Bronchial epithelial cell (primary cell): ENCODE results near the gene NOS3. TPM values are rescaled to one million over a fixed set of nuclear protein-coding genes. Genes with fewer than 3 reads are reported as not detected.

Experiments used
- DNase-seq: peaks from one replicate; pipeline ENCODE4 v3.0.0-alpha.2; 2010; ENCODE audit warnings: low read depth
- FAIRE-seq: peaks from 2 replicates; lab custom pipeline; 2011; peaks lifted over from hg19 to GRCh38; lab: Jason Lieb, UNC
- H3K27me3 ChIP-seq: 2 replicates; pipeline ENCODE4 v1.5.1; 2011; ENCODE audit warnings: low read length; ENCODE audit not compliant: control insufficient read depth, insufficient read depth
- H3K36me3 ChIP-seq: 2 replicates; pipeline ENCODE4 v1.5.1; 2011; ENCODE audit warnings: low read length; ENCODE audit not compliant: control insufficient read depth, insufficient read depth
- H3K4me3 ChIP-seq: 2 replicates; pipeline ENCODE4 v1.5.1; 2011; ENCODE audit warnings: mild to moderate bottlenecking, low read depth, low read length, control low read depth
- total RNA-seq: library from RNA; depleted of rRNA; stranded (reverse); fragments of >200 nt; gene quantifications from 2 replicates; pipeline ENCODE4 v1.2.1, GENCODE V29; 2014
- TF ChIP-seq, protein P1 (sequence below): IDR thresholded peaks from 2 replicates; pipeline ENCODE4 v1.5.1; 2011; ENCODE audit warnings: mild to moderate bottlenecking, moderate library complexity, low read length, control low read depth, inconsistent platforms; ENCODE audit not compliant: insufficient read depth, severe bottlenecking

NOS3 gene
- total RNA-seq, 1 donor from 2014 or later: under 0.01 TPM

DNA sequence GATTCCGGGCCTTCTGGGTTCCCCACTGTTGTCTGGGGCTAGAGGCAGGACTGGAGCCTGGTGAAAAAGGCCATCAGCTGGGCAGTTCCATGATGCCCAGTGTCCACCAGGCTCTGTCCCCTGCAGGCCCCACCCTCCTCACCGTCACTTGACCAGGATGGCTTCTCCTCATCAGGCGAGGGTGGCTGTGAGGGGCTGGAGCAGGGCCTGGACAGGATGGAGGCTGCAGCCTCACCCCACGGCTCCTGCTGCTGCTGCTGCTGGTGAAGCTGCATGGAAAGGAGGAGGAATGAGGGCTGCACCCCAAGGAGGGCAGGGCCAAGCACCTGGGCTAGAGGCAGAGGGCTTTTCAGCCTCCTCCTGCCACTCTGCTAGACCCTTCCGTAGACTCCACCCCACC, 25.1 kb downstream of the NOS3 start:
- no peak for DNase-seq
- FAIRE-seq: no peak
- TF ChIP-seq, protein P1, sequence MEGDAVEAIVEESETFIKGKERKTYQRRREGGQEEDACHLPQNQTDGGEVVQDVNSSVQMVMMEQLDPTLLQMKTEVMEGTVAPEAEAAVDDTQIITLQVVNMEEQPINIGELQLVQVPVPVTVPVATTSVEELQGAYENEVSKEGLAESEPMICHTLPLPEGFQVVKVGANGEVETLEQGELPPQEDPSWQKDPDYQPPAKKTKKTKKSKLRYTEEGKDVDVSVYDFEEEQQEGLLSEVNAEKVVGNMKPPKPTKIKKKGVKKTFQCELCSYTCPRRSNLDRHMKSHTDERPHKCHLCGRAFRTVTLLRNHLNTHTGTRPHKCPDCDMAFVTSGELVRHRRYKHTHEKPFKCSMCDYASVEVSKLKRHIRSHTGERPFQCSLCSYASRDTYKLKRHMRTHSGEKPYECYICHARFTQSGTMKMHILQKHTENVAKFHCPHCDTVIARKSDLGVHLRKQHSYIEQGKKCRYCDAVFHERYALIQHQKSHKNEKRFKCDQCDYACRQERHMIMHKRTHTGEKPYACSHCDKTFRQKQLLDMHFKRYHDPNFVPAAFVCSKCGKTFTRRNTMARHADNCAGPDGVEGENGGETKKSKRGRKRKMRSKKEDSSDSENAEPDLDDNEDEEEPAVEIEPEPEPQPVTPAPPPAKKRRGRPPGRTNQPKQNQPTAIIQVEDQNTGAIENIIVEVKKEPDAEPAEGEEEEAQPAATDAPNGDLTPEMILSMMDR: no peak
- H3K27me3 ChIP-seq: peaks cover 15% of the 10 kb centered on the region
- no peaks in the 10 kb centered on the region for H3K36me3 ChIP-seq
- no peak overlapping the region for H3K4me3 ChIP-seq

DNA sequence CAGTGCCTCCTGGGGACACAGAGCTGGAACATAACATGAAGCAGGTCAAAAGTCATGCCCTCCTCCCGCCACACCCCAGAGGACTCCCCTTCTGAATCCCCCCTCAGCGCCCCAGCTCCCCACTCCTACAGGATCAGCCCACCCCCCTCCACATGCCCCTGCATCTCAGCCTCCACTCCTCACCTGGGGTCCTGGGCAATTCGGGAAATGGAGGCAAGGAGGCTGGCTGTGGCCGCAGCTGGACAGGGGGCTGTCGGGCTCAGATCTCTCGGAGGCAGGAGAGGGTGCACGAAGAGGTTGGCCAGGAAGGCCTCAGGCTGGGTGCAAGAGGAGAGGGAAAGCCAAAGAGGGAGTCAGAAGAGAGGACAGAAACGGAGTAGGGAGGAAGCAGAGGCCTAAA, 25.7 kb downstream of the NOS3 start:
- H3K4me3 ChIP-seq: no peak overlapping the region
- DNase-seq (no peak), FAIRE-seq (no peak)
- H3K27me3 ChIP-seq: peaks cover 15% of the 10 kb centered on the region
- TF ChIP-seq, protein P1: no peak
- no peaks in the 10 kb centered on the region for H3K36me3 ChIP-seq

DNA sequence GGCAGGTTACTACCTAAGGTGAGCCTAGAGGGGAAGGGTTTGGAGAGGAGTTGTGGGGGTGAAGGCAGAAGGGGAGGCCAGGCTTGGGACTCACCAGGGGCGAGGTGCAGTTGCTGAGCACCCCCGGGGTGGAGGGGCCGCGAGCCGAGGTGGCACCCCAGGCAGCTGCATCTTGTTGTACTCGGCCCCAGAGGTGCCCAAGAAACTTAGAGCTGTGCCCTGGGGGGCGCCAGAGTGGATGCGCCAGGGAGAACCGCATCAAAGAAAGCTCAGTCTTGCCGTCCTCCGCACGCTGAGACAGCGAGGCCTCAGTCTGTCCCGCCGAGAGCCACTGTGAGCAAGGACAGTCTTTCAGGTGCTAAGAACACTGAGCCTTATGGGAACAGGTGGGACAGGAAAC, 26.1 kb downstream of the NOS3 start:
- TF ChIP-seq, protein P1: no peak
- Histone ChIP-seq H3K4me3 (no peak overlapping the region), H3K27me3 (peaks cover 15% of the 10 kb centered on the region), H3K36me3 (no peaks in the 10 kb centered on the region)
- DNase-seq (no peak), FAIRE-seq (no peak)

DNA sequence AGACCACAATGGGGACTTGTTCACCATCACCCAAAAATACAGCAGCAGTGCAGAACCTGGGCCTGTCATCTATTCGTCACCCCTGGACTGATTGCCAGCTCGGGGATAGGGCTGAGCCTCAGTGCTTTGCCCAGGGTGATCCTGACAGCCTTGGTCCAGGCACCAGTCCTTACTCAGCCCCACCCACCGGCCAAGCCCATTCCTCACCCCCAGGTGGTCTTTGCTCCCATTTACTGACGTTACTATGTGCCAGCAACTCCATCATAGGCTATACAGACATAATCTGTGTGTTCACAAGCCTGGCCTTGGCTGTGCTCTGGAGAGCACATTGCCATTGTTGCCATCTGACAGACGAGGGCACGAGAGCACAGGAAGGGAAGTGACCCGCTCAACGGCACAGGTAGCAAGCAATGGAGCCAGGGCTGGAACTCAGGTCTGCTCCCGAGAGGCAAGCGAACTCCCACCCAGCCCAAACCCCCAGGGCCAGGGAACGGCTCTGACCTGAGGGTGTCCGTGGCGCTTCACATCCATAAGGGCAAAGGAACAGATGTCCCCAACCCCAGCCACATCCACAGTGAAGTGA, 26.6 kb downstream of the NOS3 start:
- TF ChIP-seq, protein P1: no peak
- H3K27me3 ChIP-seq: peaks cover 15% of the 10 kb centered on the region
- FAIRE-seq: no peak

DNA sequence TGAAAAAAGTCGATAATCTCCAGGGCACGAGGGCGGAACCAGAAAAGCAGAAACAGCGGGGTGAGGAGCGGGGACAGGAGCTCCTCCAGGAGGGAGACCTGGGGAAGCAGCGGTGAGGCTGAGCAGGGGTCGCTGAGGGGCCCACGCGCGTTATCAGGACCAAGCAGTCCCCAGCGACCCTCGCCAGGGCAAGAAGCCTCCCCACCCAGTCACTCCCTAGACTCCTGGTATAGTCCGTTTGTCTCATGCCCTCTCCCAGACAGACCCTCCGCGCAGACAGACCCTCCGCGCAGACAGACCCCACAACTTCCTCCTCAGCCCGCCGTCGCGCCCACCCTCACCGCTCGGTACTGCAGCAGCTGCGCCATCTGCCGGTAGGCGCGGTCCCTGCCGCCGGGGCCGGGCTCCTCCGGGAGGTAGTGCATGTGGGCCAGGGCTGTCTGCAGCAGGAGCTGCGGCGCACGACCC, 27.2 kb downstream of the NOS3 start:
- FAIRE-seq (no peak), DNase-seq (no peak)
- Histone ChIP-seq H3K4me3 (peak overlapping the region; percentile 11), H3K36me3 (no peaks in the 10 kb centered on the region), H3K27me3 (peaks cover 12% of the 10 kb centered on the region)
- TF ChIP-seq, protein P1: peak; percentile 93

More for the DNA sequence above, 26.6 kb downstream of the NOS3 start:
- DNase-seq: no peak
- Histone ChIP-seq H3K4me3 (no peak overlapping the region), H3K36me3 (no peaks in the 10 kb centered on the region)
